Astrocyte (in vitro differentiated cells and primary cell): ENCODE data around the gene NMRK1. TPM values are rescaled to one million over a fixed set of nuclear protein-coding genes. Genes with fewer than 3 reads are reported as not detected.

Experiments used
- DNase-seq: peaks from one replicate; pipeline ENCODE4 v3.0.0-alpha.2; 2010; ENCODE audit warnings: low read depth
- FAIRE-seq: peaks from 2 replicates; lab custom pipeline; 2011; peaks lifted over from hg19 to GRCh38; lab: Jason Lieb, UNC
- H2AFZ ChIP-seq: 2 replicates; pipeline ENCODE4 v1.6.0; 2012; ENCODE audit warnings: low read depth, low read length, inconsistent platforms
- H3K27ac ChIP-seq: 2 replicates; pipeline ENCODE4 v1.5.1; 2011; ENCODE audit warnings: low read depth, low read length, inconsistent platforms
- H3K27me3 ChIP-seq: 2 replicates; pipeline ENCODE4 v1.6.0; 2011; ENCODE audit warnings: low read length, inconsistent platforms; ENCODE audit not compliant: insufficient read depth
- H3K36me3 ChIP-seq: 2 replicates; pipeline ENCODE4 v1.5.1; 2011; ENCODE audit warnings: low read length, inconsistent platforms; ENCODE audit not compliant: insufficient read depth
- H3K4me1 ChIP-seq: 2 replicates; pipeline ENCODE4 v1.5.1; 2011; ENCODE audit warnings: low read length, inconsistent platforms; ENCODE audit not compliant: insufficient read depth
- H3K4me2 ChIP-seq: 2 replicates; pipeline ENCODE4 v1.6.0; 2012; ENCODE audit warnings: low read length, inconsistent platforms
- H3K4me3 ChIP-seq: 2 replicates; pipeline ENCODE4 v1.5.1; 2011; ENCODE audit warnings: low read depth, mild to moderate bottlenecking, low read length, inconsistent platforms; ENCODE audit not compliant: insufficient read depth
- H3K79me2 ChIP-seq: 2 replicates; pipeline ENCODE4 v1.6.0; 2012; ENCODE audit warnings: mild to moderate bottlenecking, low read length, inconsistent platforms; ENCODE audit not compliant: insufficient read depth
- H3K9ac ChIP-seq: 2 replicates; pipeline ENCODE4 v1.6.0; 2012; ENCODE audit warnings: mild to moderate bottlenecking, low read length, inconsistent platforms
- H3K9me3 ChIP-seq: 2 replicates; pipeline ENCODE4 v1.5.1; 2012; ENCODE audit warnings: low read depth, mild to moderate bottlenecking, low read length, inconsistent platforms; ENCODE audit not compliant: insufficient read depth
- H4K20me1 ChIP-seq: 2 replicates; pipeline ENCODE4 v1.6.0; 2012; ENCODE audit warnings: low read length, inconsistent platforms; ENCODE audit not compliant: insufficient read depth
- H3K27ac Mint-ChIP-seq: one replicate; pipeline ENCODE4 v1.8.0; 2021; ENCODE audit warnings: mild to moderate bottlenecking, mixed read lengths; ENCODE audit not compliant: unreplicated experiment
- H3K27me3 Mint-ChIP-seq: one replicate; pipeline ENCODE4 v1.8.0; 2021; ENCODE audit warnings: low read depth, mixed read lengths; ENCODE audit not compliant: unreplicated experiment
- H3K36me3 Mint-ChIP-seq: one replicate; pipeline ENCODE4 v1.8.0; 2021; ENCODE audit warnings: low read depth, mixed read lengths; ENCODE audit not compliant: unreplicated experiment
- H3K4me1 Mint-ChIP-seq: one replicate; pipeline ENCODE4 v1.8.0; 2021; ENCODE audit warnings: low read depth, mixed read lengths; ENCODE audit not compliant: unreplicated experiment
- H3K4me3 Mint-ChIP-seq: one replicate; pipeline ENCODE4 v1.8.0; 2021; ENCODE audit warnings: mild to moderate bottlenecking, moderate library complexity, mixed read lengths; ENCODE audit not compliant: unreplicated experiment
- H3K9me3 Mint-ChIP-seq: one replicate; pipeline ENCODE4 v1.8.0; 2021; ENCODE audit warnings: mild to moderate bottlenecking, mixed read lengths; ENCODE audit not compliant: unreplicated experiment
- EZH2 ChIP-seq: IDR thresholded peaks from 2 replicates; pipeline ENCODE4 v1.6.1; 2012; ENCODE audit warnings: mild to moderate bottlenecking, low read length, inconsistent platforms; ENCODE audit not compliant: insufficient read depth
- total RNA-seq: library from RNA; stranded (reverse); gene quantifications from 2 replicates; pipeline ENCODE4 v1.2.1, GENCODE V29; 2021
- TF ChIP-seq, protein P1 (sequence below): IDR thresholded peaks from 2 replicates; pipeline ENCODE4 v1.5.1; 2011; ENCODE audit warnings: low read depth, mild to moderate bottlenecking, inconsistent platforms, low read length, moderate library complexity; ENCODE audit not compliant: insufficient read depth

NMRK1 gene
- total RNA-seq, 1 donor from 2014 or later, result 15.2 TPM

- Histone ChIP-seq H3K4me1 (peaks cover 13% of the 10 kb centered on the region), H3K4me3 (peak overlapping the region; percentile 82), H3K4me2 (peak overlapping the region; percentile 88), H3K27me3 (no peaks in the 10 kb centered on the region), H4K20me1 (peaks cover 22% of the 10 kb centered on the region), H3K36me3 (no peaks in the 10 kb centered on the region), H3K9me3 (no peaks in the 10 kb centered on the region), H3K9ac (peak overlapping the region; percentile 90), H3K27ac (no peak overlapping the region), H3K79me2 (peaks cover 55% of the 10 kb centered on the region), H2AFZ (peak overlapping the region; percentile 80)
- no peak for DNase-seq
- Mint-ChIP-seq H3K36me3 (peaks cover 2% of the 10 kb centered on the region), H3K4me3 (peak overlapping the region; percentile 96), H3K4me1 (peaks cover 16% of the 10 kb centered on the region), H3K9me3 (no peaks in the 10 kb centered on the region), H3K27ac (peak overlapping the region; percentile 87), H3K27me3 (no peaks in the 10 kb centered on the region)
- TF ChIP-seq, protein P1, sequence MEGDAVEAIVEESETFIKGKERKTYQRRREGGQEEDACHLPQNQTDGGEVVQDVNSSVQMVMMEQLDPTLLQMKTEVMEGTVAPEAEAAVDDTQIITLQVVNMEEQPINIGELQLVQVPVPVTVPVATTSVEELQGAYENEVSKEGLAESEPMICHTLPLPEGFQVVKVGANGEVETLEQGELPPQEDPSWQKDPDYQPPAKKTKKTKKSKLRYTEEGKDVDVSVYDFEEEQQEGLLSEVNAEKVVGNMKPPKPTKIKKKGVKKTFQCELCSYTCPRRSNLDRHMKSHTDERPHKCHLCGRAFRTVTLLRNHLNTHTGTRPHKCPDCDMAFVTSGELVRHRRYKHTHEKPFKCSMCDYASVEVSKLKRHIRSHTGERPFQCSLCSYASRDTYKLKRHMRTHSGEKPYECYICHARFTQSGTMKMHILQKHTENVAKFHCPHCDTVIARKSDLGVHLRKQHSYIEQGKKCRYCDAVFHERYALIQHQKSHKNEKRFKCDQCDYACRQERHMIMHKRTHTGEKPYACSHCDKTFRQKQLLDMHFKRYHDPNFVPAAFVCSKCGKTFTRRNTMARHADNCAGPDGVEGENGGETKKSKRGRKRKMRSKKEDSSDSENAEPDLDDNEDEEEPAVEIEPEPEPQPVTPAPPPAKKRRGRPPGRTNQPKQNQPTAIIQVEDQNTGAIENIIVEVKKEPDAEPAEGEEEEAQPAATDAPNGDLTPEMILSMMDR, result no peak
- TF ChIP-seq EZH2, result no peak
- FAIRE-seq, result no peak
Observed at GRCh38 chr9:75089373-75089766, 1.4 kb upstream of the NMRK1 start.

GRCh38 chr9:75088646-75089372, 854 bp upstream of the NMRK1 start:
- peak overlapping the region; percentile 80 for H2AFZ ChIP-seq
- H3K36me3 ChIP-seq, result no peaks in the 10 kb centered on the region
- no peak for TF ChIP-seq EZH2
- TF ChIP-seq, protein P1, result peak; percentile 40
- peak overlapping the region; percentile 90 for H3K9ac ChIP-seq
- no peaks in the 10 kb centered on the region for H3K9me3 ChIP-seq
- Mint-ChIP-seq H3K27ac (peak overlapping the region; percentile 87), H3K27me3 (no peaks in the 10 kb centered on the region), H3K4me3 (peak overlapping the region; percentile 96), H3K4me1 (peaks cover 16% of the 10 kb centered on the region), H3K36me3 (peaks cover 2% of the 10 kb centered on the region), H3K9me3 (no peaks in the 10 kb centered on the region)
- peaks cover 13% of the 10 kb centered on the region for H3K4me1 ChIP-seq
- peaks cover 16% of the 10 kb centered on the region for H4K20me1 ChIP-seq
- H3K27me3 ChIP-seq, result no peaks in the 10 kb centered on the region
- DNase-seq (peak; percentile 54), FAIRE-seq (peak; percentile 26)
- peak overlapping the region; percentile 61 for H3K27ac ChIP-seq
- peak overlapping the region; percentile 88 for H3K4me2 ChIP-seq
- H3K79me2 ChIP-seq, result peaks cover 49% of the 10 kb centered on the region
- peak overlapping the region; percentile 82 for H3K4me3 ChIP-seq
